Esophagus muscularis mucosa (tissue), 4 donors: ENCODE results near the gene TMEM95. TPM values are rescaled to one million over a fixed set of nuclear protein-coding genes. Genes with fewer than 3 reads are reported as not detected.

Experiments used
- DNase-seq: peaks from one replicate; pipeline ENCODE4 v3.0.0-alpha.2; 2017; ENCODE audit errors: extremely low spot score
- H3K27ac ChIP-seq, 4 donors: fragments of 200-600 bp; sonication (generic); replicated peaks in 1 of 4; 1 replicate in 3 of 4; 2 replicates in 1 of 4; pipeline ENCODE4 v1.5.1; 2016 to 2019; ENCODE audit warnings: mild to moderate bottlenecking in 1 of 4
- H3K27me3 ChIP-seq, 4 donors: fragments of 200-600 bp; sonication (generic); one replicate each; pipeline versions ENCODE4 v1.5.1 to v1.6.0; 2016 to 2019
- H3K36me3 ChIP-seq, 4 donors: fragments of 200-600 bp; sonication (generic); one replicate each; pipeline ENCODE4 v1.5.1; 2016 to 2019
- H3K4me1 ChIP-seq, 4 donors: fragments of 200-600 bp; sonication (generic); one replicate each; pipeline ENCODE4 v1.5.1; 2016 to 2019
- H3K4me3 ChIP-seq, 4 donors: fragments of 200-600 bp; sonication (generic); 1 replicate in 2 of 4; 2 replicates in 2 of 4; pipeline ENCODE4 v1.5.1; 2016 to 2019; ENCODE audit warnings: mild to moderate bottlenecking in 4 of 4, moderate library complexity in 1 of 4
- H3K9me3 ChIP-seq, 4 donors: fragments of 200-600 bp; sonication (generic); 1 replicate in 3 of 4; 2 replicates in 1 of 4; pipeline ENCODE4 v1.5.1; 2016 to 2019
- CTCF ChIP-seq, 3 experiments: fragments of 200-600 bp in 2 of 3; fragments of 450-650 bp in 1 of 3; sonication (generic) in 2 of 3; IDR thresholded peaks; one replicate each; pipeline ENCODE4 v1.5.1; 2017 to 2019; ENCODE audit warnings: antibody characterized with exemption in 3 of 3, mild to moderate bottlenecking in 2 of 3, moderate library complexity in 1 of 3
- EP300 ChIP-seq: sonication (generic); formaldehyde crosslinking; IDR thresholded peaks from one replicate; pipeline ENCODE4 v1.6.1; 2017; ENCODE audit warnings: antibody characterized with exemption
- POLR2A ChIP-seq: fragments of 450-650 bp; IDR thresholded peaks from one replicate; pipeline ENCODE4 v1.6.1; 2017; ENCODE audit warnings: antibody characterized with exemption, moderate library complexity, mild to moderate bottlenecking, low read depth
- POLR2AphosphoS5 ChIP-seq, 2 donors: sonication (generic); formaldehyde crosslinking; IDR thresholded peaks; one replicate each; pipeline ENCODE4 v1.6.1; 2017; ENCODE audit warnings: antibody characterized with exemption in 2 of 2
- WGBS: methylation state at CpG from one replicate; pipeline ENCODE4 v1.1.5; 2018; 5-methylcytosine and 5-hydroxymethylcytosine counted together
- intact Hi-C: fragments of 100-400 bp; cut with DNase I; formaldehyde crosslinking; loops from one replicate; pipeline ENCODE4 v1.15.1; 2023
- total RNA-seq, 4 donors: library from RNA; depleted of rRNA; stranded (reverse); fragments of >200 nt; gene quantifications; one replicate each; pipeline versions ENCODE4 v1.1.0 to v1.2.1, GENCODE V29; 2016

Gene TMEM95
- total RNA-seq, 4 donors from 2014 or later = 0.42 TPM; not detected in 3

GRCh38 chr17:7328840-7329373, 26.0 kb upstream of the TMEM95 start, which contains the start of gene NEURL4:
Gene NEURL4, minus strand, starts transcription at chr17:7329335. Its CDS starts 23 bp downstream, at chr17:7329312.
- H3K4me3 ChIP-seq = peak within 1 kb of the TSS; percentile 75 to 89 (median 84)
- WGBS = under 1% methylated on average over 39 of the region's 50 CpGs
- no peaks in the 10 kb centered on the region for H3K9me3 ChIP-seq
- peaks cover 0 to 10% (median 0%) of the 10 kb centered on the region in 4 donors for H3K27me3 ChIP-seq
- peak within 1 kb of the TSS; percentile 92 to 93 (median 92) for H3K27ac ChIP-seq
- TF ChIP-seq POLR2A = no peak
- no peak for TF ChIP-seq POLR2AphosphoS5 (IDR thresholded peaks at IDR 0.05)
- TF ChIP-seq CTCF (IDR thresholded peaks at IDR 0.05) = no peak
- TF ChIP-seq EP300 = no peak
- intact Hi-C loops = no loop called here
- no peak for DNase-seq
- H3K4me1 ChIP-seq = peaks cover 16 to 33% (median 25%) of the 10 kb centered on the region in 4 donors
- H3K36me3 ChIP-seq = peaks cover 0 to 38% (median 32%) of the 10 kb centered on the region in 4 donors

GRCh38 chr17:7329374-7329996, 25.5 kb upstream of the TMEM95 start:
- no peaks in the 10 kb centered on the region for H3K9me3 ChIP-seq
- peak; percentile 99 for DNase-seq
- intact Hi-C loops = no loop called here
- H3K27ac ChIP-seq = peak overlapping the region; percentile 92 to 93 (median 92)
- peaks cover 16 to 29% (median 24%) of the 10 kb centered on the region in 4 donors for H3K4me1 ChIP-seq
- under 1% methylated on average over 23 of the region's 43 CpGs for WGBS
- TF ChIP-seq POLR2A = peak; percentile 64
- no peak for TF ChIP-seq EP300
- peak; percentile 95 for TF ChIP-seq POLR2AphosphoS5 (IDR thresholded peaks at IDR 0.05)
- peak in 1 of 3 experiments; percentile 3 for TF ChIP-seq CTCF (IDR thresholded peaks at IDR 0.05)
- peaks cover 0 to 32% (median 26%) of the 10 kb centered on the region in 4 donors for H3K36me3 ChIP-seq
- H3K4me3 ChIP-seq = peak overlapping the region; percentile 75 to 89 (median 84)
- peaks cover 0 to 16% (median 0%) of the 10 kb centered on the region in 4 donors for H3K27me3 ChIP-seq

- Histone ChIP-seq H3K36me3 (peaks cover 0 to 26% (median 20%) of the 10 kb centered on the region in 4 donors), H3K9me3 (no peaks in the 10 kb centered on the region), H3K4me3 (peak overlapping the region; percentile 75 to 89 (median 84)), H3K27ac (peak overlapping the region; percentile 92 to 93 (median 92)), H3K27me3 (peaks cover 0 to 22% (median 0%) of the 10 kb centered on the region in 4 donors), H3K4me1 (peaks cover 16 to 29% (median 24%) of the 10 kb centered on the region in 4 donors)
- no peak for TF ChIP-seq EP300
- no peak for TF ChIP-seq CTCF (IDR thresholded peaks at IDR 0.05)
- TF ChIP-seq POLR2AphosphoS5 (IDR thresholded peaks at IDR 0.05) = no peak
- TF ChIP-seq POLR2A = no peak
- 0% methylated on average over 6 of the region's 34 CpGs for WGBS
- DNase-seq = no peak
- intact Hi-C loops = no loop called here
These were observed 24.8 kb upstream of the TMEM95 start for GRCh38 chr17:7329997-7330637.

GRCh38 chr17:7330638-7331015, 24.3 kb upstream of the TMEM95 start:
- intact Hi-C loops = no loop called here
- WGBS = 84% methylated on average over 5 of the region's 13 CpGs

More at GRCh38 chr17:7330638-7331015, 24.3 kb upstream of the TMEM95 start:
- Histone ChIP-seq H3K36me3 (peaks cover 0 to 21% (median 15%) of the 10 kb centered on the region in 4 donors), H3K27me3 (peaks cover 0 to 27% (median 2%) of the 10 kb centered on the region in 4 donors), H3K27ac (peak overlapping the region; percentile 92 to 93 (median 92)), H3K9me3 (no peaks in the 10 kb centered on the region), H3K4me1 (peaks cover 16 to 29% (median 24%) of the 10 kb centered on the region in 4 donors), H3K4me3 (peak overlapping the region; percentile 75 to 89 (median 84))
- TF ChIP-seq CTCF (IDR thresholded peaks at IDR 0.05) (no peak), POLR2AphosphoS5 (IDR thresholded peaks at IDR 0.05) (no peak), EP300 (no peak), POLR2A (no peak)
- no peak for DNase-seq
